NT2/D1 (cell line): ENCODE measurements around the gene MAP3K9.

Source experiments
- SUZ12 ChIP-seq: IDR thresholded peaks from 2 replicates; pipeline ENCODE4 v1.6.1; 2011; ENCODE audit not compliant: insufficient read length, insufficient read depth; ENCODE audit errors: extremely low read depth
- YY1 ChIP-seq: IDR thresholded peaks from 2 replicates; pipeline ENCODE4 v1.6.1; 2011; ENCODE audit not compliant: insufficient read length, insufficient read depth
- ZNF274 ChIP-seq: IDR thresholded peaks from 2 replicates; pipeline ENCODE4 v1.6.1; 2011; ENCODE audit warnings: mild to moderate bottlenecking, low read depth, low read length

DNA sequence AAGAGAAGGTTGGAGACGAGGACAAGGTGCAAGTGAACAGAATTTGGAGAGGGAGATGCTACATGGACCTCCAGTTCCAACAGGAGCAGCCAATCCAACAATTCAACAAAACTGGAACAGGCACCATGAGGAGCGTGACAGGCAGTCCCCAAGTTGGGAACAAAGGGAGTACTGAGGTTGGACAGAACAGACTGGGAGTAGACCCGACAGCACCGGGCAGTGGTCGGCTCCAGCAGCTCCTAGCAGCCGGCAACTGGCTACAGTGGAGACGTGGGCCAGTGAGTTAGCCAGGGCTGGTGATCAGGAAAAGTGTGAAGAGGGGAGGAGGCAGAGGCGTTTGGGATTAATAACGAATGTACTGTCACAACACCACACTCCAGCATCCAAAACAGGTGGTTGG lies 16.4 kb downstream of the MAP3K9 start:
- TF ChIP-seq YY1: no peak
- no peak for TF ChIP-seq ZNF274
- TF ChIP-seq SUZ12: no peak
